ENCODE measurements around the gene MEA1.

MEA1 gene

DNA sequence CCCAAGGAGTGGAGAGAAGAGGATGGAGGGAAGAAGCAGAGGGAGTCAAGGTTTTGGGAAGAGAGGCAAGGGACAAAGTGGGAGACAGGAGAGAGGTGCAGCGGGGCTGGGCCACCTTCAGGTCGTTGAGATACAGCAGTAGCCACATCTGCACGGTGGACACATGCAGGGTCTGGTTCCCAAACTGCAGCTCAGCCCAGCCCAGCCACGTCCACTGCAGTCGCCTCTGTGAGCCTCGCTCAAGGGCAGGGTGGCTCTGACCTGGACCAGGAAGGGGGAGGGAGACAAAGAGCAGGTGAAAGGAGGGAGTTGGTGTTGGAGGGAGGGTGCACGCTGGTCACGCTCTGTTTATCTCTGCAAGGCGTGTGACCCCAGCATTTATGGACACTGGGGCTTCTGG is 25.0 kb upstream of the MEA1 start:
- DNase-seq (ENCODE audit: low spot score) = no peak

DNA sequence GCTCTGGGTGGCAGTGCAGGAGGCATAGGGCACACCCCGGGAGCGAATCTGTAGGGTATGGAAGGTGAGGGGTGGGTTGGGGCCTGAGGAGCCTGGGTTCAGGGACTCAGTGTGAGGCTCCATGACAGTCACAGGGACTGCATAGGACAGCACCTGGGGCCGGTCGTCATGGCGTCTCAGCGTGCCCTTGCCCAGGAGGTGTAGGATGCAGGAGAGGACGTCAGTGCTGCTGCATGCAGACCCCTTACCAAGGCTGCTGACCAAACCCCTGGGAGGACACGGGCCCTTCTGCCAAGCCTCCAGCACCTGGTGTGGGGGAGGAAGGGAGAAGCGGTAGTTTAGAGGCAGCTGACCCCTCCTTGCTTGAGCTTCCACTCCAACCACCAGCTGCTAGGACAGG is 24.0 kb upstream of the MEA1 start:
- no peak for DNase-seq (ENCODE audit: low spot score)

DNA sequence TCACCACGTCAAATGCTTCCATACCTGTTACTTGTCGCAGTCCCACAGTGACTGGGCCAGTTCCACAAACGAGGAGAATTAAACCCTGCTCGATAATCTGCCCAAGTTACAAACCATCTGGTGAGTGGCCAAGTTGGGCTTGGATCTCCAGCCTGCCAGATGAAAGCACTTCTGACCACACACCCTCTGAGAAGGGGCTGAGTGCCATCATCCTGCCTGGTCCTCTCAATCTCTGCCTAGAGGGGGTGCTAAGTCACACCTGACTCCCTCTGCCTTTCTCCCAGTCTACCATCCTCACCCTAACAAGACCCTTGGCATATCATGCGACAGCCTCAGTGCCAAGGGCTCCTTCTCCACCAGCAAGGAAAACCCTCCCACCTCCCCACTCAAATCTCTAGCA is 23.5 kb upstream of the MEA1 start:
- no peak for DNase-seq (ENCODE audit: low spot score)

DNA sequence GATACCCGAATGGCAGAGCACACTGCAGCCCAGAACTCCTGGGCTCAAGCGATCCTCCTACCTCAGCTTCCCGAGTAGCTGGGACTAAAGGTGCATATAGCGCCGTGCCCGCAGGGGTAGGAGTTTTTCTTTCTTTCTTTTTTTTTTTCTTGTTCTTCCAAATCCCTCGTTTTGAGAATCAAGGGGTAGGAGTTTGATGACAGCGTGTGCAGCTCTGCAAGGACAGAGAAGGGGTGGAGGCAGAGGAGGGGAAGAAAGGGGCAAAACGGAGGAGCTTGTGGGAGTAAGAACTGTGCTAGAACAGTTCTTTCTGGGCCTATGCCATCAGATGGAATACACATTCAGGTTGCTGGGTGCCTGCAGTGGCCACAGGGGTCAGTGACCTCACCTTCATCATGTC is 23.0 kb upstream of the MEA1 start:
- no peak for DNase-seq (ENCODE audit: low spot score)

DNA sequence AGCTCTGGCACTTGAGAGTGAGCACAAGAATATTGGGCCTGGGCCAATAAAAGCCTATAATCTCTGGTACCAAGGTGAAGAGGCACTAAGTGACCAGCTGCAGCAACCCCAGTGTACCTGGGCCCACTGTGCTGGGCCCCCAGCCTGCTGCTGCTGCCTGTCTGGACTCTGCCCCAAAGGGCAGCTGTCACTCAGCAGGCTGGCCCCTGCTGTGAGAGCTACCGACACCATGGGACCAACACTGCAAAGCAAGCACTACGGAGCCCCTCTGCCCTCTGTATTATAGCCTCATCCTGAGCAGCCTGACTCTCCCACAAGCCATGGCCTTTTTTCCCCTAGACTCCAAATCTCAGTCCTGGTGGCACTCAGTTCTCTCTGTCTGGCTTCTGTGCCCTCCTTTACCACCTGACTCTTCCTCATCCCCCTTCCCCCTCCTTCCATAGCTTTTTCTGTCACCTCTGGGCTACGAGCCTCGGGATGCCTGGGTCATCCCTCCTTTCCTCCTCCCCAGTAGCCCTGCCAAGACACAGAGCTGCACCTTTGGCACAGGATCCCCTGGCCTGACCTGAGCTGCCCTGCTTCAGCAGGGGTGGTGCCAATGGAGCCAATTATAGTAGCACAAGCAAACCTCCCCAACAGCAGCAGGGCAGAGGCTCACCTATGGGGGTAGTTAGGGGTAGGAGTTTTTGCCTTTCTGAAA is 21.9 kb upstream of the MEA1 start:
- no peak for DNase-seq (ENCODE audit: low spot score)

DNA sequence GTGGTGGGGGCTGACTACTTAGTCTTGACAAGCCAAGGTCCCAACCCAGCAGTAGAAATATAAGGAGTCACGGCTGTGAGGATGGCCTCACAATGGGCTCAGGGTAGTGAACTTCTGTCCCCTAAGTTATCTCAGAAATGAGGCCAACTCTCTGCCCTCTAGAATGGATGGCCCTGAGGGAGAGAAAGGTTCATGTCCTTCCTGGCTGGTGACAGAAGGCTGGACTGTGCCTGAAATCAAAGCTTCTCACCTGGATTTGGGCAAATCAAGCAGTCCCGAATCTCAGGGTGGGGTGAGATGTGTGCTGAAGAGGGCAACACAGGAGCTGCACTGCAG is 20.4 kb upstream of the MEA1 start:
- DNase-seq (ENCODE audit: low spot score) = no peak

GRCh38 chr6:43033496-43034189 is 19.9 kb upstream of the MEA1 start:
- no peak for DNase-seq (ENCODE audit: low spot score)

GRCh38 chr6:43032326-43032725 is 18.6 kb upstream of the MEA1 start:
- no peak for DNase-seq (ENCODE audit: low spot score)

- DNase-seq (ENCODE audit: low spot score) = no peak
Measured at GRCh38 chr6:43029120-43029519, 15.4 kb upstream of the MEA1 start.

DNA sequence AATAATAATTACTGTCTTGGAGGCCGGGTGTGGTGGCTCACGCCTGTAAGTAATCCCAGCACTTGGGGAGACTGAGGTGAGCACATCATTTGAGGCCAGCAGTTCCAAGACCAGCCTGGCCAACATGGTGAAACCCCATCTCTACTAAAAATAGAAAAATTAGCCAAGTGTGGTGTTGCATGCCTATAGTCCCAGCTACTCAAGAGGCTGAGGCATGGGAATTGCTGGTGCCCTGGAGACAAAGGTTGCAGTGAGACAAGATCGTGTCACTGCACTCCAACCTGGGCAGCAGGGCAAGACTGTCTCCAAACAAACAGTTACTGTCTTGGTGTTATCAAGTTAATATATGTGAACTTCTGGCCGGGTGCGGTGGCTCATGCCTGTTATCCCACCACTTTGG is 12.6 kb upstream of the MEA1 start:
- no peak for DNase-seq (ENCODE audit: low spot score)

DNA sequence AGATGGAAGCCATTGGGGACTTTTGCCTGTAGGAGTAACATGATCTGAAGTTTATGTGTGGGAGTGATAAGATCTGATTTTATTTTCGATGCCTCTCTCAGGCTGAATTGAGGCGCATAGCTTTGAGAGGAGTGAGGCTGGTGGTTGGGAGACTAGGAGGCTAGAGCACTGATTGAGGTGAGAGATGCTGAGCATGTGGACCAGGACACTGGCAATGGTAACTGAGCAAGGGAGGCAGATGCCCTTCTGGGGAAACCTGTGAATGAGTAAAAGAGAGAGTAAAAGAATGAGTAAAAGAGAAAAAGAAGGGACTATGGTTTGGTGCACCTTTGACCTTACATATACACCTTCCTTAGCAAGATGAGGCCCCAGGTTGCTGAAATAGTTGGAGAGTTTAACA is 10.7 kb upstream of the MEA1 start:
- DNase-seq (ENCODE audit: low spot score) = no peak

GRCh38 chr6:43021270-43022047 is 7.7 kb upstream of the MEA1 start, which contains the start of gene RRP36:
Gene RRP36, plus strand, starts transcription at chr6:43021623. Its CDS starts 32 bp downstream, at chr6:43021655.
- DNase-seq (ENCODE audit: low spot score) = peak; percentile 68

- no peak for DNase-seq (ENCODE audit: low spot score)
Measured at GRCh38 chr6:43020847-43021246, 7.1 kb upstream of the MEA1 start.

DNA sequence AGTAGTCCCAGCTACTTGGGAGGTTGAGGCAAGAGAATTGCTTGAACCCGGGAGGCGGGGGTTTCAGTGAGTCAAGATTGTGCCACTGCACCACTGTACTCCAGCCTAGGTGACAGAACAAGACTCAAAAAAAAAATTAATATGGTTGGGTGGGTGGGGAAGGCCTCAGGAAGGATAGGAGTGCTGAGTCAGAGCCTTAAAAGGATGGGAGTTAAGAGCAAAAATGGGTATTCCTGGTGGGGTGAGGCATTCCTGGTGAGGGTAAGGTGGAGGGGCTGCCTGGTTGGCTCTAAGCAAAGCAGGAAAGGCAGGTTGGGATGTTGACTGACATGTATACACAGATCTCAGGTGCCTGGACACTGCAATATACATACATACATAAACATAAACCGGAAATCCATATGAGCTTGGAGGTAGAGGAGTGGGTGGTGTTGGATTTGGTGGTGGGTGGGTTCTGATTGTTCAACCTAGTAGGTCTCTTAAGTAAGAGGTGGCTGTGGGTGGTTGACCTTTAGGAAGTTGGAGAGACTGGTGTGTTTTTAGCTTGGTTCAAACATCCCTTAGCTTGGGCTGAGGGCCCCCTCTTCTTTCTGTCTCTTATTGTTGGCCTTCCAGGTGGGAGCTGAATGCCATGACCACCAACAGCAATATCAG is 6.4 kb upstream of the MEA1 start:
- no peak for DNase-seq (ENCODE audit: low spot score)

- DNase-seq (ENCODE audit: low spot score) = no peak
Measured at GRCh38 chr6:43019152-43019551, 5.4 kb upstream of the MEA1 start.

GRCh38 chr6:43016943-43017334 is 3.2 kb upstream of the MEA1 start:
- DNase-seq (ENCODE audit: low spot score) = no peak

GRCh38 chr6:43016176-43016942 is 2.6 kb upstream of the MEA1 start:
- no peak for DNase-seq (ENCODE audit: low spot score)

DNA sequence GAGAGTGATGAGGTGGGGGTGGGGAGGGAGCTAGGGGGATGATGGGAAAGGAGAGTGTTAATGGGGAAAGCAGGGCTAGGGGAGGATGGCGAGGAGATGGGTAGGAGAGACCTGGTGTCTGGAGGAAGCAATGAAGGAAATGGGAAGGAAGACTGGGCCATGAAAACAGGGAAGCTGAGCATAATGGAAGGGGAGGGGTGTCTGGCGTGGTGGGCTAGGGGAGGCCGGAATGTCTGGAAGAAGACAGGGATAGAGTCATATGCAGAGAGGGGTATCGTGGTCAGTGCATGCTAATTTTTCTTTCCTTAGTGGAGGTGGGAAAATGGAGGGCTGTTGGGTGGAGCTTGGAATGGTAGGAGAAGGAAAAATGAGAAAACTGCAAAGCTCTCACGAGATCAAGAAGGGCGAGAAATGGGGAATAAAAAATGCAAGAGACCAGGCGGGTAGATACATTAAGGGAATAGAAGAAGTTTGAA is 726 bp upstream of the MEA1 start:
- DNase-seq (ENCODE audit: low spot score) = peak; percentile 20

- DNase-seq (ENCODE audit: low spot score) = peak; percentile 22
Measured at GRCh38 chr6:43013097-43013842, 476 bp downstream of the MEA1 start.

- DNase-seq (ENCODE audit: low spot score) = no peak
Measured at GRCh38 chr6:43012364-43012763, 1.4 kb downstream of the MEA1 start.

- no peak for DNase-seq (ENCODE audit: low spot score)
Measured at GRCh38 chr6:43011207-43011606, 2.5 kb downstream of the MEA1 start.

Measured in NAMALWA (cell line).